NCI-H524 treated with DMSO at 0.1 percent for 48 hours (cell line): Measurements from ENCODE around the gene STPG1.

Experiments
- DNase-seq: peaks from one replicate; lab custom pipeline; 2025; lab: John Stamatoyannopoulos, UW

The STPG1 gene

GRCh38 chr1:24426744-24427544 lies 13.4 kb upstream of the STPG1 start:
- DNase-seq, result peak; percentile 74

- no peak for DNase-seq
Measured at GRCh38 chr1:24425922-24426321, 12.3 kb upstream of the STPG1 start.

- no peak for DNase-seq
Measured at GRCh38 chr1:24425441-24425840, 11.9 kb upstream of the STPG1 start.

DNA sequence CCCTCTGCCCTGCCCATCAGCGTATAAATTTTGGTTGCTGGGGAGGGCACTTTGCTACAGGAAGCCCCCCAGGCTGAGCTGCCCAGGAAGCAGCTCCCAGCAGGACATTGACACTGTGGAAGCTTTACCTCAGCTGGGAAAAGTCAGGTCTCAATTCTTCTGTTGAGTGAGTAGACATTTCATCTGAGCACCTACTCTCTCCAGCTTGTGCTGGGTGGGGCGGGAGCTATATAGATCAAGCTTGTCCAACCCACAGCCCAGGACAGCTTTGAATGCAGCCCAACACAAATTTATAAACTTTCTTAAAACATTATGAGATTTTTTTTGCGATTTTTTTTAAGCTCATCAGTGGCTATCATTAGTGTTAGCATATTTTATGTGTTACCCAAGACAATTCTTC lies 11.4 kb upstream of the STPG1 start:
- DNase-seq, result no peak

DNA sequence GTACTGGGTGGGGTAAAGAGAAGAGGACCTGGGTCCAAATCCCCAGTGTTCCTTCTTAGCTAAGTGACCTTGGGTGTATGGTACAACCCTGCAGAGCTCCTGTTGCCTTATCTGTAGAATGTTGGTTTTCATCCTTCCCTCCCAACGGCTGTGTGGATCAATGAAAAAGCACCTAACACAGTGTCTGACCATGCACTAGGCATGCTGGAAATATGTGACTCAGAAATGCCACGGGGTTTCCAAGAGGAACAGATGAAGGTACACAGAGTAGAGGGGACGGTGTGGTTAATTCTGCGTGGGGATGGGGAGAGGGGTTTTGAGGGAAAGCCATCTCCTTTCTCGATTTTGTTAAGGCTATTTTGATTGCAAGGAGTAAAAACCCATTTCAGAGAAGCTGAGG lies 10.6 kb upstream of the STPG1 start:
- no peak for DNase-seq

GRCh38 chr1:24421502-24421901 lies 7.9 kb upstream of the STPG1 start:
- no peak for DNase-seq

DNA sequence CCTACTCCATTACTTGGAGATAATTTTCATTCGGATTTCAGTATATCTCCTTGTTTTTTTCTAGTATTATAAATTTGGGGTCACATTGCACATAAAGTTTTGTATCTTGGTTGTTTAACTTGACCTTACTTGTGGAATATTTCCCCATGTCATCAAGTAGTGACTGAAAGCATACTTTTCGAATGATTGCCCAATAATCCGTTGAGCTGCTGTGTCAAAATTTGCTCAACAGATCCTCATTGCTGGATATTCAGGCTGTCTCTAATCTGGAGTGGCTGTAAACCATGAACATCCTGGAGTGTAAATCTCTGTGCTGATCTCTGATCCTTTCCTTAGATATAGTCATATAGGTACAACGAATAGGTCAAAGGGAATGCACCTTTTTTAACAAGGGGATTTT lies 7.0 kb upstream of the STPG1 start:
- no peak for DNase-seq

DNA sequence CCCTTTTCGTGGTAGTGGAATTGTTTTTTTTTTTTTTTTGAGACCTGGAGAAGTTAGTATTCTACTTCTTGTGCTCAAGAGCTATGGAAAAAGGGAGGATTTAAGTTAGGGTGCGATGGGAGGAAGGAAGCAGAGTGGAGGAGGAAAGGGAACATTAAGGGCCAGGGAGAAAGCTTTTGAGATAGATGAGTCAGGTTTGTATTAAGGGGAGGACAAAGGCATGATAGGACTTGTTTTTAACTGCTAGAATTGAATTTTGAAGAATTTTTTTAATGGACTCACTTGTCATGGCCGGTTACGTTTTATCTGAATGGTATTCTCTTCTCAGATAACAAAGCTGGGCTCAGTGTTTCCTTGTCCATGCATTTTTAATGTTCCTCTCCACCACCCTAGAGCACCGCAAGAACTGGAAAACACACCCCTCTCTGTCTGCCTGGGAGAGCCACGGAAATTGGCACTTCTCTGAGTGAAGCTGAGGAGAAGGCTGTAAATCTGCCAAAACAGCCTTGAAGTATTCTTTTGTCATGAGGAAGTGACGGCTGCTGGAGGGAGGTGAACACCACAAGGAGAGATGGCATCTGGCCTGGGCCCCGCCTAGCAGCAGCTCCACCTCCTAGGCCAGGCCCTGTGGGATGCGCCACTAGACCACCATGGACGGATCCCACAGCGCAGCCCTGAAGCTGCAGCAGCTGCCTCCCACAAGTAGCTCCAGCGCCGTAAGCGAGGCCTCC lies 5.5 kb upstream of the STPG1 start:
- no peak for DNase-seq

DNA sequence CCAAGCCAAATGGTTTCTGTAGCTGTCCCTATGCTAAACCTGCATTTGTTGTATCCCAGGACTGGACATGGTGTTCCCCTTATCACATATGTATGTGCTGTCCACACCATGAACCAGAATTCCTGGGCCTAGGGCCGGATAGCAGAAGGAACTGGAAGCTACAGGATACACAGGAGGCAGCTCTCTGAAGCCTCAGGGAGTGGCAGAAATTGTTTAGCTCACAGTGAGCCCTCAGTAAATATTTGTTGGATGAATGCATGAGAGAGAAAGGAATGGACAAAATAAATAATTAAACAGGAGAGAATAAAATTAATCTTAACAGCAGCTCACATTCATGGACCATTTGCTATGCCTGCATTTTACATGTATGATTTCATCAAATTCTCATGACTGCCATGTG lies 4.1 kb upstream of the STPG1 start:
- no peak for DNase-seq

DNA sequence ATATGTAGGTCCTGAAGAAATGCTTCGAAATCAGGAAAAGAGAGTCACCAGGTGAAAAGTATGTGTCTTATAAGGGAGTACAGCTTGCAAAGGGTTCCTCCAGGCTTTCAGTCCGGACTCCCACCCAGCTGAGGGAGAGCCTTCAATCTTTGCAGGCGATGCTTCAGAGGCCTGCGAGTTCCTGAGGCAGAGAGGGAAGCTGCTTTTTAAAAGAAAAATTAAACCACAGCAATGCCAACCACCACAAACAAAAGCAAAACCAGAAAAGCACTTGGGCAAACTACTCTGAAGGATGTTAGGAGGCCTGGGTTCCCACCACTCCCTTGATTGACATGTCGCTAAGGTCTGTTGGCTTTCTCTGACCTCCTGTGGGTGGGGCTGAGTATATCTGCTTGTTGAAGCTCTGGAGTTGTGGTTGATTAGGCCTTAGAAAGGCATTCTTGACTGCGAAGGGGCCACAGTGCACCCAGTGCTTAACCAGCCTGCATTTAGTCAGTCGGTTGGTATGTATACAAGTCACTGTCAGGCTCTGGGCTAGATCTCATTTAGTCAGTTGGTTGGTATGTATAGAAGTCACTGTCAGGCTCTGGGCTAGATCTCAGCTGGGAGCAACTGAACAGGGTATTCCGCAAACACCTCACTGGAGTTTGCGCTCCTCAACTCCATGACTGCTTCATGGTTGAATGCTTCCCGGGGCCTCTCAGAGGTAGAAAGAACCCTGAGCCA lies 3.2 kb upstream of the STPG1 start:
- no peak for DNase-seq

DNA sequence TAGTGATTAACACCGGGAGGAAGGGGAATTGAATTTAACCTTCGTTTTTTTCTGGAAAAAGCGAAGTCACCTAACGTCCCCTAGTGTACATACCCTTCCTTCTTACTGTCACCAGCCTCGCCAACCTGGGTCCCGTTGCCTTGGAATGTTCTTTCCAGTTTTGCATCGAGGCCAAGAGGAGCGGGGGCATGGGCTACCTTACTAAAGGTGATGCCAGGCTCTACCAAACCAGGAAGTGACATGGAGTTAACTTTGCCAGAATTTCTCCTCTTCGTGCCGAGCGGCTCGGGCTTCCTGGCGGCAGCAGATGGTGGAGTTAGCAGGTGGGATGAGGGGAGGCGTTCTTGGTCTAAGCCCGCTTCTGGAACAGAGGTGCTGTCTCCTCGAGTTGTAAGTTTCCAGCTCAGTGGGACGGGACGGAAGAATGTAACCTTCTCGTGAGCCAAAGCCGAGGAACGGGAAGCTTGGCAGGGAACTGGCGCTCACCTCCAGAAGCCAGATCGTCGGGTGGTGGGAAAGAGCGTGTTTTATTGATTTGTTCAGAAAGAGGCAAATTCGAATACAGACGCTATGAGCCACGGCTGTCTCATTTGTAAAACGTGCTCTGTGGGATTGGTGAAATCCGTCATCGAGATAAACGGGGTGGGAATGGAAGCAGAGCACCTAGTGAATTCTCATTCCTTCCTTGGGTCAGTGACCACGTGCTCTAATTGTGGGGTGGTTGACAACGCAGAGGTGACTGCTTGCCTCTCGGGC lies 2.5 kb upstream of the STPG1 start:
- DNase-seq, result peak; percentile 22

- DNase-seq, result peak; percentile 77
Measured at GRCh38 chr1:24415334-24415909, 1.8 kb upstream of the STPG1 start, which contains the start of gene NIPAL3. NIPAL3 (plus strand) TSS chr1:24415802; CDS start chr1:24419548, 3,746 bp downstream.

GRCh38 chr1:24414775-24415333 lies 1.3 kb upstream of the STPG1 start:
- no peak for DNase-seq

- DNase-seq, result no peak
Measured at GRCh38 chr1:24412408-24412807, 1.2 kb downstream of the STPG1 start.

GRCh38 chr1:24411963-24412362 lies 1.6 kb downstream of the STPG1 start:
- no peak for DNase-seq

GRCh38 chr1:24410750-24411149 lies 2.8 kb downstream of the STPG1 start:
- no peak for DNase-seq

DNA sequence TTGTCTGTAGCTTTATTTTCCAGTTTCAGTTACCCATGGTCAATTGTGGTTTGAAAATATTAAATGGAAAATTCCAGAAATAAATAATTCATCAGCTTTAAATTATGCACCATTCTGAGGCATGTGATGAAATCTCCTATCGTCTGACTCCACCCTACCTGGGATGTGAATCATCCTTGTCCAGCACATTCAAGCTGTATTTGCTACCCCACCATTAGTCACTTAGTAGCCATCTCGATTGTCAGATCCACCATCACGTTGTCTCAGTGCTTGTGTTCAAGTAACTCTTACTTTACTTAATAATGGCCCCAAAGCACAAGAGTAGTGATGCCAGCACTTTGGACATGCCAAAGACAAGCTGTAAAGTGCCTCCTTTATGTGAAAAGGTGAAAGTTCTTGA lies 4.0 kb downstream of the STPG1 start:
- no peak for DNase-seq

GRCh38 chr1:24406788-24407187 lies 6.8 kb downstream of the STPG1 start:
- DNase-seq, result no peak

DNA sequence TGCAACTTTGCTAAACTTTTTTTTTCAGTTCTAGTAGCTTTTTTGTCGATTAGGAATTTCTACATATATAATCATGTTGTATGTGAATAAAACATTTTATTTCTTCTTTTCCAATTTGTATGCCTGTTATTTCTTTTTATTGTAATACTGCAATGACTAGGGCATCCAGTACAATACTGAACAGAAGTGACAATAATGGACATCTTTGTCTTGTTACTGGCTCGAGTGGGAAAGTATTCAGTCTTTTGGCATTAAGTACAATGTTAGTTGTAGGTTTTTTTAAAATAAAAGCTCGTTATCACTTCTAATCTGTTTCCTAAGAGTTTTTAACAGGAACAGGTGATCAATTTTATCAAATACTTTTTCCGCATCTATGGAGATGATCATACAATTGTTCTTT lies 9.8 kb downstream of the STPG1 start:
- DNase-seq, result no peak

- no peak for DNase-seq
Measured at GRCh38 chr1:24400065-24400464, 13.5 kb downstream of the STPG1 start.

GRCh38 chr1:24393892-24394291 lies 19.7 kb downstream of the STPG1 start:
- no peak for DNase-seq
